ENCODE data around the gene ZNF780B.
"Not testable (repeated sequence)": the region's sequence is repeated elsewhere in the genome, so short reads cannot be mapped to it uniquely, and the experiment has no call there.

The ZNF780B gene

DNA sequence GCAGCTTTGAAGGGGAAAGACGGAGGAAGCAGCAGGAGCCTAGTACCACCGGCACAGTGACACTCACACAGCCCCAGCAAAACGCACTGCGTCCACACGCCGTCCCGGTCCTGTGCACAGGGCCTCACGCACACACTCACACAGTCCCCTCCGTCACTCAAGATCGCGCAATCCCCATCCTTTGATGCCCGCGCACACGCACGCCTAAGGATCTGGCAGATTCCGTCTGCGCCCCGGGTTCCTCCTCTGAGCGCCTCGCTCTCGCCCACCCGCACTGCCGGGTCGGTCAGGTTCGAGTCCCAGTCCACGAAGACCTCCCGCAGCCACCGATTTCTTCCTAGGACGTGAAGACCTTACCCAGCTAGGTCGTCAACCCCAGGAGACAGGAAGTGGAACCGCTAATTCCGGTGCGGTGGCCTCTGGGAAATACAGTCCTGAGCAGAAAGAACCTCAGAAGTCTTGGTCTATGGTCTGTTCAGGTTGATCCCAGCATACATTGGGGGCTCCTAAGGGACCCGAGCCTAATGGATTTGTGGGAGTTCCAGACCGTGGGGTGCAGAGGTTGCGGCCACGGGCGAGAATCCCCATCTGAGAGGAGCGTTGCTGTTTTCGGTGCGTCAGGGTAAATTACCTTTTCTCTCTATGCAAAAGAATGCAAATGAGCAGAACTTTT, at the start of gene ZNF780B:
TSS of gene ZNF780B (minus strand) at position 400 of the 673 bp plus-strand sequence. CDS start 5,899 bp downstream, outside the sequence.
- DNase-seq (ENCODE audit: low read depth) = peak; percentile 42

DNA sequence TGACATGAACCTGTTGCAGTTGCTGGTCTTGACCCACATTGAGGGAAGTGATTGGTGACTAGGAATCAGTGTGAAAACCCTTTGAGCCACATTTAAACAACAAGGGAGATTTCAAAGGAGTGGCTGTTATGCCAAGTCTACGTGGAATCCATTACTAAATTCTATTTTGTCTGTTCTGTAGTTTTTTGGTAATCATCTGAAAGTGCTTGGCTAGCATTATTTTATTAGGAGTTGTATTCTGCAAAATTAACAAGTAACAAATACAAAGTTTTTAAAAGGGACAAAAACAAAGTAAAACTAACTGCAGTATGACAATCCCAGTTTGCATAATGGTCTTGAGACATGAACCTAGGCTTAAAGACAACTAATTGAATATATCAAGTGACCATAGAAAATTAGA, 48.7 kb upstream of the ZNF780B start:
- no peak for DNase-seq (ENCODE audit: low read depth)

GRCh38 chr19:40103600-40103999, 47.6 kb upstream of the ZNF780B start:
- no peak for DNase-seq (ENCODE audit: low read depth)

- DNase-seq (ENCODE audit: low read depth) = no peak
These were observed 45.8 kb upstream of the ZNF780B start for GRCh38 chr19:40101813-40102212.

DNA sequence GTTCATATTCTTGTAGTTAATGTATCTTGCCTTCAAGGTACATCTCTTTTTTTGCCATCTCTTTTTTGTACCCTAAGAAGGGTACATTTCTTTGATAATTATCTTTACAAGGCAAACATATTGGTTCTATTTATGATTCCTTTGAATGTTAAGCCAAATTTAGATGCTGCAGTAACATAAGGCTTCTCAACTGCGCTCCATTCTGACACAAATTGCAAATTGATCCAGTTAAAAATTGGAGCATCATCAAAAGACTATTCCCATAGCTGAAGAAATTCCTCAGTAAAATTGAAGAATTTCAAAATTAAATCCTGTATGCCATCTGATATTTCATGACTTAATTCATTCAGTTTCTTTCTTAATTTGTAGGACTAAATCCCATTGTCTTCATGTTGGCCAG, 37.4 kb upstream of the ZNF780B start:
- no peak for DNase-seq (ENCODE audit: low read depth)

- no peak for DNase-seq (ENCODE audit: low read depth)
These were observed 35.4 kb upstream of the ZNF780B start for GRCh38 chr19:40091205-40092129.

DNA sequence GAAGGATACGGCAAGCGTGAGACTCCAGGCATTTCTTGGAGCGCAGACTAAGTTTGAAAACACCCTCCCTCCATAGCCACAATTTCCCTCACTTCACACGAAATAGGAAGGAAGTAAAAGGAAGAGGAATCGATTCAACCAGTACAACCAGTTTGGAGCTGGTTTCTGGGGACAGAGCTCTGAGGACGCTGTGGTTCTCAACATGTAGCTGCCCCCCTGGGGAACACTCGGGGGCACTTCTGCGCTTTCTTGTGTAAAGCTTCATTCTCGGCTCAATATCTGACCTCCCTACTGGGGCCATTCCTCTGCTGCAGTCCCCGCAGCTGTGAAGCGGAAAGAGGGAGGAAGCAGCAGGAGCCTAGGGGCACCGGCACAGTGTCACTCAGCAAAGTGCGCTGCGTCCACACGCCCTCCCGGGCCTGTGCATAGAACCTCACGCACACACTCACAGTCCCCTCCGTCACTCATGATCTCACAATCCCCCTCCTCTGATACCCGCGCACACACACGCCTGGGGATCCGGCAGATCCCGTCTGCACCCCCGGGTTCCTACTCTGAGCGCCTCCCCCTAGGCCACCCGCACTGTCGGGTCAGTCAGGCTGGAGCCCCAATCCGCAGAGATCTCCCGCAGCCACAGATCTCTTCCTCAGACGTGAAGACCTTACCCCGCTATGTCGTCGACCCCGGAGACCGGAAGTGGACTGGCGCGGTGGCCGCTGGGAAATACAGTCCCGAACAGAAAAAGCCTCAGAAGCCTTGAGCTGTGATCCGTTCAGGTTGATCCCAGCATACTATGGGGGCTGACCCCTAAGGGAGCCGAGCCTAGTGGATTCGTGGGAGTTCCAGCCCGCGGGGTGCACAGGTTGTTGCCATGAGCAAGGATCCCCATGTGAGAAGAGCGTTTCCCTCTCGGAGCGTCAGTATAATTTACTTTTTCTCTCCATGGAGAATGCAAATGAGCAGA, 34.5 kb upstream of the ZNF780B start, which contains the start of gene ZNF780A:
TSS of gene ZNF780A (minus strand) at position 703 of the 964 bp plus-strand sequence. CDS start 6,190 bp downstream, outside the sequence.
- peak; percentile 55 for DNase-seq (ENCODE audit: low read depth)

DNA sequence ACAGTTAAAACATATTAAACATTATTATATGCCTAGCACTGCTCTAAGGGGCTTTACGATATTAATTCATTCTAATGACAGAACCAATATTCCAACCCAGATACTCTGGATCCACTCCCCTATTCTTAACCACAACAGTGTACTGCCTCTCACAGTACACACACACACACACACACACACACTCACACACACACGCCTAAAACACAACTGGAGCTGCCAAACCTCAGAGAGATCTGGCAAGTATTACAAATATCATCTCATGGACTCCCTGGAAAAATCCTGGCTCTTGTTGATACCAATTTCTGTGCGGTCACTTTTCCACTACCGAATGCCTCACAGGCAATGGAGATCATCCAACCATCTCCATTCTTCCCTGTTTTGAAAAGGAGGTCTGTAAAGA, 33.4 kb upstream of the ZNF780B start:
- no peak for DNase-seq (ENCODE audit: low read depth)

DNA sequence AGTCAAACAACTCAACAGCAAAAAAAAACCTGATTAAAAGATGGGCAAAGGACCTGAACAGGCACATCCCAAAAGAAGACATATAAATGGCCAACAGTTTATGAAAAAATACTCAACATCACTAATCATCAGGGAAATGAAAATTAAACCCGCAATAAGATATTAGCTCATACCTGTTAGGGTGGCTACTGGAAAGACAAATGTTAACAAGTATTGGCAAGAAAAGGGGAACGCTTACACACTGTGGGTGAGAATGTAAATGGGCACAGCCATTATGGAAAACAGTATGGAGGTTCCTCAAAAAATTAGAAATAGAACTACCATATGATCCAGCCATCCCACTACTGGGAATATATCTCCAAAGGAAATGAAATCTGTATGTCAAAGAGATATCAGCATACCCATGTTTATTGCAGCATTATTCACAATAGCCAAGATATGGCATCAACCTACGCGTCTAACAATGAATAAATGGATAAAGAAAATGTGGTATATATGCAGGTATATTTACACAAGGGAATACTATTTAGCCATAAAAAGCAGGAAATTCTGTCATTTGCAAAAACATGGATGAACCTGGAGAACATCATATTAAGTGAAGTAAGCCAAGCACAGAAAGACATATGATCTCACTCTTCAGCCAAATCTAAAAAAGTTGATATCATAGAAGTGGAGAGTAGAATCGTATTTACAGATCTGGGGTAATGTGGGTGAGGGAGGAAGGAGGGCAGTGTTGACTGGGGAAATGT, 32.4 kb upstream of the ZNF780B start:
- DNase-seq (ENCODE audit: low read depth) = no peak

DNA sequence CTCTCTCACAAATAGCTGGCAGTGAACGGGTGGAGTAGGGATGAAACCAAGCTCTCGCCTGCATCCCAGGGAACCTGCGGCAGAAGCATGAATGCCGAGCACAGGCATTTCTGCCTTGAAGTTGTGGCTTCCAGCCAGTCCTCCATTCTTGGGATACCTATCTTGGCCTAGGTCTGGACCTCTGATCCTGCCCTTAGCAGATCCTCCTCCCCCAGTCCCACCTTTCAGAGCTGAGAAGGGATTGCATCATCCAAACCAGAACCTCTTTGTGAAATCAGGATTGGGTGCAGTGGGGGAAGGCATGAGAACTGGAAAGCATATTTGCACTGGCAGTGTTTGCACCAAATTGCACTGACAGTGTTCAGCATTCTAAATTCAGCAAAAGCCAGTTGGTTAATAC, 28.9 kb upstream of the ZNF780B start:
- DNase-seq (ENCODE audit: low read depth) = no peak

DNA sequence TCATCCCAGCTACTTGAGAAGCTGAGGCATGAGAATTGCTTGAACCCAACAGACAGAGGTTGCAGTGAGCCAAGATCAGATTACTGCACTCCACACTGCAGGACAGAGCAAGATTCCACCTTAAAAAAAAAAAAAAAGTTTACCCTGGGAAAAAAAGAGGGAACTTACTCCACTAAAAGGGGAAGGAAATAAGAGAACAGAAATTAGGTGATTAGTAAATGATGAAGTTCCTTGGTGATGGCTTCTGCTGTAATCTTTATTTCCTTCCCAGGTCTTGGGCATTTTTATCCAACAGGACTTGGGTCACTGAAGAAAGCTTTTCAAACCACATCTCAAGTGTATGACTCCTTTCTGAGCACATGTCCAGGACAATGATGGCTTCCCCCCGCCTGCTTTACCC, 25.4 kb upstream of the ZNF780B start:
- DNase-seq (ENCODE audit: low read depth) = no peak

DNA sequence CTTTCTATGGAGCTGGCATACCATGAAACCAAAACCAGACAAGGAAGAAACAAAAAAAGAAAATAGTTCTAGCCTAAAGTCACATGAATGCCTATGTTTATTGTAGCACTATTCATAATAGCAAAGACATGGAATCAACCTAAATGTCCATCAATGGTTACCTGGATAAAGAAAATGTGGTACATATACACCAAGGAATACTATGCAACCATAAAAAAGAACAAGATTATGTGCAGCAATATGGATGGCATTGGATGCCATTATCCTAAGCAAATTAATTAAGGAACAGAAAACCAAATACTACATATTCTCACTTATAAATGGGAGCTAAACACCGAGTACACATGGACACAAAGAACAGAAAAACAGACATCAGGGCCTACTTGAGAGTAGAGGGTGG, 24.3 kb upstream of the ZNF780B start:
- no peak for DNase-seq (ENCODE audit: low read depth)

DNA sequence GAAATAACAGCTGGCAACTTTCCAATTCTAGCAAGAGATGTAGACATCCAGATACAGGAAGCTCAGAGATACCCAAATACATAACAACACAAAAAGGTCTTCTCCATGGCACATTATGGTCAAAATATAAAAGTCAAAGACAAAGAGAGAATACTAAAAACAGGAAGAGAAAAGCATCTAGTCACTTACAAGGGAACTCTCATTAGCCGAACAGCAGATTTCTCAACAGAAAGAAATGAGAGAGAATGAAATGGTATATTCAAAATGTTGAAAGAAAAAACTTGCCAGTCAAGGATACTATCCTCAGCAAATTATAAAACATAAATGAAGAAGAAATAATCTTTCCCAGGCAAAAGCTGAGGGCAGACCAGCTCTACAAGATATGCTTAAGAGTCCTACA, 22.3 kb upstream of the ZNF780B start:
- DNase-seq (ENCODE audit: low read depth) = no peak

DNA sequence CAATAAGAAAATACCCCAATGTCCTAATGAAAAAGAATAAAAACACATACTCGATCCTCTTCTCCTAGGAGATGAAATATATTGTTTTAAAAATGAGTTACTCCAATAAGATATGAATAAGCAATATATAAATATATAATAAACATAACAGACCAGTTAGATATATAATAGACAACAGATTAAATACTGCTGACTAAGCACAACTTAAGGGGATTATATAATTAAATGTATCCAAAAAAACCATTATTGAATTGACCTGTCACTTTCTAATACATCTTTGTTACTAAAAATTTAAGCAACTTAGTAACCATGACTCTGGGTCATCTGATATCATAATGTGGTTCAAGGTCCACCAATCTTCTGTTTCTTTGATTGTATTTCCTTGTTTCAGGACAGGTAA, 14.0 kb upstream of the ZNF780B start:
- DNase-seq (ENCODE audit: low read depth) = no peak

DNA sequence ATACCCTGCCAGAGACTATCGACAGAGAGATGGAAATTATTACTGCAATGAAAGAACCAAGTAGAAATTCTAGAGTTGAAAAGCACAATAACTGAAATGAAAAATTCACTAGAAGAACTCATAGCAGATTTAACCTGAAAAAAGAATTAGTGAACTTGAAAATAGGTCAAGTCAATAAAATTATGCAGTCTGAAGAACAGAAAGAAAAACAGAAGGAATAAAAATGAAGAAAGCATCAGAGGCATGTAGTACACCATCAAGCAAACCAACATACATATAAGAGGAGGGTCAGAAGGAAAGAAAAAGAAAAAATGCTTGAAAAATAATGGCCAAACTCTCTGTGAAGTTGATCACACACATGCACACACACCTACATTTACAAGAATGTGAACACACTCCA, 3.6 kb upstream of the ZNF780B start:
- no peak for DNase-seq (ENCODE audit: low read depth)

GRCh38 chr19:40057166-40057565, 1.1 kb upstream of the ZNF780B start:
- DNase-seq (ENCODE audit: low read depth) = no peak

GRCh38 chr19:40056505-40056904, 474 bp upstream of the ZNF780B start:
- no peak for DNase-seq (ENCODE audit: low read depth)

- DNase-seq (ENCODE audit: low read depth) = no peak
These were observed 982 bp downstream of the ZNF780B start for GRCh38 chr19:40055049-40055448.

DNA sequence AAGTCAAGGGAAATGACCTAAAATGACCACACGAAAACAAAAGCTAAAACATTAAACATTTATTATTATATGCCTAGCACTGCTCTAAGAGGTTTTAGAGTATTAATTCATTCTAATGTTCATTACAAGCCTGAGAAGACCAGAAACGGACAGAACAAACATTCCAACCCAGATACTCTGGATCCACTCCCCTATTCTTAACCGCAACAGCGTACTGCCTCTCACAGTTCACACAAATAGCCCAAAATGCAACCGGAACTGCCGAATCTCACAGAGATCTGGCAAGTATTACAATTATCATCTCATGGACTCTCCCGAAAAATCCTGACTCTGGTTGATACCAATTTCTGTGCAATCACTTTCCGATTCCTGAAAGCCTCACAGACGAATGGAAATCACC, 1.4 kb downstream of the ZNF780B start:
- DNase-seq (ENCODE audit: low read depth) = no peak

- DNase-seq (ENCODE audit: low read depth) = no peak
These were observed 2.5 kb downstream of the ZNF780B start for GRCh38 chr19:40053491-40053890.

GRCh38 chr19:40041718-40042117, 14.3 kb downstream of the ZNF780B start:
- not testable (repeated sequence) for DNase-seq (ENCODE audit: low read depth)

All from T-helper 22 cell (primary cell).